Loucy (cell line): Measurements from ENCODE around the gene CCDC57.
"Not testable (repeated sequence)": the region's sequence is repeated elsewhere in the genome, so short reads cannot be mapped to it uniquely, and the experiment has no call there.

Experiments used
- EZH2phosphoT487 ChIP-seq: fragments of 200-600 bp; IDR thresholded peaks from 2 replicates; pipeline ENCODE4 v1.6.1; 2018; ENCODE audit warnings: antibody characterized with exemption, mild to moderate bottlenecking, moderate library complexity, borderline replicate concordance
- TF ChIP-seq, protein P1 (sequence below): fragments of 200-600 bp; sonication (generic); conservative IDR thresholded peaks from 2 replicates; pipeline ENCODE4 v1.5.1; 2014; ENCODE audit warnings: mild to moderate bottlenecking, antibody characterized with exemption, low read length

DNA sequence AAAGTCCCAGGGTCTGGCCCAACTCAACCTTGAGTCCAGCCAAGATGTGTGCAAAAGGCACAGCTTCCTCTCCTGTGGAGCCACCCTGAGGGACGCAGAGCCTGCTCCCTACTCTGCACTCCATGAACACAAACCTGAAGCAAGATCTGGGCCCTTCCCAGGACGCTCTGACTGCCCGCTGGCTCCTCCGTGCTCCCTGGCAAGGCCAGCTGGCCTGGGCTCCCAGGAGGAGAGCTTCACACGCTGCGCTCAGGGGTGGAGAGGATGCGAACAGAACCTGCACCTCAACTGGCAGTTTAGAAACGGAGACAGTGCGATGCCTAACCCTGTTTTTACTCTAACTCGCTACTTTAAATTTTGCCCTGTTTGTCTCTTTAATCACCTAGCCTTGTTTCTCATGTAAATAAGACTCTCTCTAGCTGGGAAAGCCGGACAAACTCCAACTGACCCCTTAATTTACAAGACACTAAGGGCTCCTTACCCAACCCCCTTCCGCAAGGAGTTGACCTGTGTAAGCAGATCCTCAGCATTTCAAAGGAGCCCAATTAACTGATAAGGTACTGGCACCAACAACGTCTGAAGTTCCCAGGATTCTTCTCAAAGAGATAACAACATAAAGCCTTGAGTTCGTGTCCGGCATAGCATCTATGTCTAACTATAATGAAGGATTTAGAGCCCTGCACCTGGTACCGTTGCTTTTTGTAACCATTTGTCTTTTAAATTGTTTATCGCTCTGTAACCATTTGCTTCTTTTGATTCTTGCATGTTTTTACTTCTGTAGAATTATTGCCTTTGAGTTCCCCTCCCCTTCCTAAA, 38.4 kb downstream of the CCDC57 start:
- TF ChIP-seq, protein P1, sequence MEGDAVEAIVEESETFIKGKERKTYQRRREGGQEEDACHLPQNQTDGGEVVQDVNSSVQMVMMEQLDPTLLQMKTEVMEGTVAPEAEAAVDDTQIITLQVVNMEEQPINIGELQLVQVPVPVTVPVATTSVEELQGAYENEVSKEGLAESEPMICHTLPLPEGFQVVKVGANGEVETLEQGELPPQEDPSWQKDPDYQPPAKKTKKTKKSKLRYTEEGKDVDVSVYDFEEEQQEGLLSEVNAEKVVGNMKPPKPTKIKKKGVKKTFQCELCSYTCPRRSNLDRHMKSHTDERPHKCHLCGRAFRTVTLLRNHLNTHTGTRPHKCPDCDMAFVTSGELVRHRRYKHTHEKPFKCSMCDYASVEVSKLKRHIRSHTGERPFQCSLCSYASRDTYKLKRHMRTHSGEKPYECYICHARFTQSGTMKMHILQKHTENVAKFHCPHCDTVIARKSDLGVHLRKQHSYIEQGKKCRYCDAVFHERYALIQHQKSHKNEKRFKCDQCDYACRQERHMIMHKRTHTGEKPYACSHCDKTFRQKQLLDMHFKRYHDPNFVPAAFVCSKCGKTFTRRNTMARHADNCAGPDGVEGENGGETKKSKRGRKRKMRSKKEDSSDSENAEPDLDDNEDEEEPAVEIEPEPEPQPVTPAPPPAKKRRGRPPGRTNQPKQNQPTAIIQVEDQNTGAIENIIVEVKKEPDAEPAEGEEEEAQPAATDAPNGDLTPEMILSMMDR = not testable (repeated sequence)
- TF ChIP-seq EZH2phosphoT487 = not testable (repeated sequence)
